Endothelial cell of umbilical vein (primary cell): ENCODE results near the gene ASPM. TPM values are rescaled to one million over a fixed set of nuclear protein-coding genes. Genes with fewer than 3 reads are reported as not detected.

Experiments used
- BruUV-seq: library from RNA; stranded (reverse); fragments of 400-500 nt; replicated peaks from 2 replicates; lab custom pipeline; 2021; lab: Mats Ljungman, UMichigan
- CTCF ChIA-PET: fragments of 300-600, 350-600 bp; sonication (Branson Sonifier 250); formaldehyde crosslinking; loops from one replicate; lab custom pipeline; 2021; ENCODE audit warnings: antibody characterized with exemption, inconsistent platforms; lab: Charles Lee
- POLR2A ChIA-PET: fragments of 300-600, 350-600 bp; sonication (Branson Sonifier 250); formaldehyde crosslinking; loops from one replicate; lab custom pipeline; 2021; ENCODE audit warnings: antibody characterized with exemption, inconsistent platforms; lab: Charles Lee
- DNase-seq: peaks from one replicate; pipeline ENCODE4 v3.0.0-alpha.2; 2011; ENCODE audit warnings: low read depth, low spot score
- FAIRE-seq: peaks from 2 replicates; lab custom pipeline; 2011; peaks lifted over from hg19 to GRCh38; lab: Jason Lieb, UNC
- H2AFZ ChIP-seq: 2 replicates; pipeline ENCODE4 v1.6.0; 2012; ENCODE audit warnings: low read depth, low read length, control low read depth, inconsistent platforms
- H3K27ac ChIP-seq: 2 replicates; pipeline ENCODE4 v1.5.1; 2011; ENCODE audit warnings: low read depth, mild to moderate bottlenecking, control low read depth, low read length, moderate library complexity; ENCODE audit not compliant: insufficient read depth
- H3K27me3 ChIP-seq, 2 experiments: 2 replicates each; pipeline versions ENCODE4 v1.6.0 to v1.6.1; 2011; ENCODE audit warnings: low read length in 2 of 2, mixed read lengths in 1 of 2; ENCODE audit not compliant: control insufficient read depth in 2 of 2, insufficient read depth in 2 of 2
- H3K36me3 ChIP-seq, 2 experiments: 2 replicates in 1 of 2; 3 replicates in 1 of 2; pipeline ENCODE4 v1.5.1; 2011; ENCODE audit warnings: low read length in 2 of 2, mild to moderate bottlenecking in 1 of 2, moderate library complexity in 1 of 2; ENCODE audit not compliant: control insufficient read depth in 2 of 2, insufficient read depth in 2 of 2; ENCODE audit errors: extremely low read depth in 1 of 2
- H3K4me1 ChIP-seq: 3 replicates; pipeline ENCODE4 v1.5.1; 2011; ENCODE audit warnings: mild to moderate bottlenecking, low read length; ENCODE audit not compliant: control insufficient read depth, insufficient read depth; ENCODE audit errors: extremely low read depth
- H3K4me2 ChIP-seq: 2 replicates; pipeline ENCODE4 v1.6.1; 2011; ENCODE audit warnings: low read length, control low read depth, mixed read lengths; ENCODE audit not compliant: insufficient read depth
- H3K4me3 ChIP-seq, 3 experiments: fragments of 200-600 bp in 1 of 3; sonication (generic), shearing (Covaris generic) in 1 of 3; replicated peaks in 1 of 3; 2 replicates each; pipeline ENCODE4 v1.5.1; 2011 to 2016; ENCODE audit warnings: control low read depth in 3 of 3, low read length in 3 of 3, mild to moderate bottlenecking in 2 of 3, inconsistent platforms in 1 of 3, low read depth in 1 of 3, moderate library complexity in 1 of 3; ENCODE audit not compliant: insufficient read depth in 1 of 3
- H3K79me2 ChIP-seq: 2 replicates; pipeline ENCODE4 v1.6.0; 2012; ENCODE audit warnings: low read length, inconsistent platforms; ENCODE audit not compliant: control insufficient read depth, insufficient read depth
- H3K9ac ChIP-seq: replicated peaks from 2 replicates; pipeline ENCODE3; 2011; ENCODE audit warnings: low read length, control low read depth; ENCODE audit not compliant: insufficient read depth; ENCODE audit errors: extremely low read depth
- H3K9me1 ChIP-seq: replicated peaks from 3 replicates; pipeline ENCODE4 v1.6.0; 2011; ENCODE audit warnings: mild to moderate bottlenecking, low read length; ENCODE audit not compliant: control insufficient read depth, insufficient read depth; ENCODE audit errors: extremely low read depth
- H3K9me3 ChIP-seq: replicated peaks from 2 replicates; pipeline ENCODE4 v1.5.1; 2012; ENCODE audit warnings: low read length, inconsistent platforms; ENCODE audit not compliant: control insufficient read depth, insufficient read depth
- H4K20me1 ChIP-seq: replicated peaks from 2 replicates; pipeline ENCODE3; 2011; ENCODE audit warnings: mild to moderate bottlenecking, low read length; ENCODE audit not compliant: control insufficient read depth, insufficient read depth; ENCODE audit errors: extremely low read depth
- EZH2 ChIP-seq: IDR thresholded peaks from 2 replicates; pipeline ENCODE4 v1.6.1; 2012; ENCODE audit warnings: borderline replicate concordance, low read depth, mild to moderate bottlenecking, moderate library complexity, low read length, inconsistent platforms; ENCODE audit not compliant: severe bottlenecking
- JUN ChIP-seq: IDR thresholded peaks from 2 replicates; pipeline ENCODE4 v1.6.1; 2011; ENCODE audit warnings: borderline replicate concordance, low read depth; ENCODE audit not compliant: insufficient read length, insufficient read depth
- MYC ChIP-seq: IDR thresholded peaks from one replicate; pipeline ENCODE4 v1.6.1; 2011; ENCODE audit warnings: mild to moderate bottlenecking, low read depth, low read length
- POLR2A ChIP-seq: IDR thresholded peaks from 2 replicates; pipeline ENCODE4 v1.6.1; 2012; ENCODE audit warnings: low read depth, mild to moderate bottlenecking, control low read depth, low read length
- POLR2AphosphoS5 ChIP-seq: IDR thresholded peaks from 2 replicates; pipeline ENCODE4 v1.6.1; 2012; ENCODE audit warnings: low read depth, mild to moderate bottlenecking, control low read depth, low read length, moderate library complexity; ENCODE audit not compliant: insufficient read depth
- dilution Hi-C: fragments of 300-500 bp; cut with MboI; formaldehyde crosslinking; loops from one replicate; pipeline ENCODE4 v1.15.0; 2019; ENCODE audit warnings: low sequenced_read_pairs; ENCODE audit not compliant: extremely low pct_ligation_motif_present
- intact Hi-C: fragments of 100-400 bp; cut with micrococcal nuclease; formaldehyde crosslinking; loops from one replicate; pipeline ENCODE4 v1.10.0; 2022
- polyA plus RNA-seq, 4 experiments: library from polyadenylated mRNA; depleted of rRNA in 3 of 4; stranded (reverse) in 3 of 4; unstranded in 1 of 4; fragments of >200 nt; gene quantifications; 2 replicates each; pipeline versions ENCODE4 v1.2.1 to v1.2.3, GENCODE V29; 2011 to 2012; ENCODE audit warnings: missing spikeins in 1 of 4
- total RNA-seq: library from RNA; stranded (reverse); gene quantifications from 2 replicates; pipeline ENCODE4 v1.2.3, GENCODE V29; 2021
- TF ChIP-seq, protein P1 (sequence below): IDR thresholded peaks from 2 replicates; pipeline ENCODE4 v1.6.1; 2011; ENCODE audit not compliant: insufficient read depth, insufficient read length
- TF ChIP-seq, protein P2 (sequence below), 2 donors: IDR thresholded peaks; 1 replicate in 1 of 2; 2 replicates in 1 of 2; pipeline ENCODE4 v1.5.1; 2011; ENCODE audit warnings: low read length in 2 of 2, mild to moderate bottlenecking in 2 of 2, moderate library complexity in 2 of 2, control low read depth in 1 of 2, inconsistent platforms in 1 of 2, low read depth in 1 of 2; ENCODE audit not compliant: insufficient read depth in 1 of 2; ENCODE audit errors: extremely low read depth in 1 of 2

ASPM gene
- total and polyA plus RNA-seq, 2 donors (not counting 3 experiments of a cell fraction or from before 2014, with no cell fraction given): 5.3 to 55.1 TPM

DNA sequence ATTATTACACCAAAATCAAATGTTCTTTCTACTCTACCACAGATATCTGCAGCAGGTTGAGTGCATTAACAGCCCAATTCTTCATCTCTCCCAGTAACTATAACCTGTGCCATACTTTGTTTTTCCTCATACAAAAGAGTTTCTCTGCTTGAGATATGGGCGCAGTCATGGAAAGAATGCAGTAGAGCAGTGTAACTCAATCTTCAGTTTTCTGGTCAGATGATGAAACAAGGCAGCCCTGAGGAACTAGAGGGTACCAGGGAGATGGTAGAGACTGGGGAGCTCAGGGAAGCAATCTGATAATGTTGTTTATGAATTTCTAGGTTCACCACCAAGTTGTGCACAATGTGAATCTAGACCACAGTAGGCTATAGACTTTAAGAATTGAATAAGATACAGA is 39.6 kb downstream of the ASPM start:
- H3K9me3 ChIP-seq: no peaks in the 10 kb centered on the region
- ChIA-PET POLR2A (no interaction called here), CTCF (no interaction called here)
- BruUV-seq: no TSS peak
- no peak overlapping the region for H3K9ac ChIP-seq
- peaks cover 24% of the 10 kb centered on the region for H3K79me2 ChIP-seq
- H2AFZ ChIP-seq: no peak overlapping the region
- dilution Hi-C loops (no loop called here), intact Hi-C loops (no loop called here)
- no peak overlapping the region for H3K4me2 ChIP-seq
- FAIRE-seq (no peak), DNase-seq (no peak)
- peaks cover 0 to 18% of the 10 kb centered on the region in 2 experiments for H3K36me3 ChIP-seq
- H3K4me3 ChIP-seq: no peak overlapping the region
- H3K27me3 ChIP-seq: no peaks in the 10 kb centered on the region
- H3K4me1 ChIP-seq: no peaks in the 10 kb centered on the region
- TF ChIP-seq POLR2A (no peak), JUN (no peak), POLR2AphosphoS5 (no peak), EZH2 (no peak), MYC (no peak)
- TF ChIP-seq, protein P1, sequence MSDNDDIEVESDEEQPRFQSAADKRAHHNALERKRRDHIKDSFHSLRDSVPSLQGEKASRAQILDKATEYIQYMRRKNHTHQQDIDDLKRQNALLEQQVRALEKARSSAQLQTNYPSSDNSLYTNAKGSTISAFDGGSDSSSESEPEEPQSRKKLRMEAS: no peak
- TF ChIP-seq, protein P2, sequence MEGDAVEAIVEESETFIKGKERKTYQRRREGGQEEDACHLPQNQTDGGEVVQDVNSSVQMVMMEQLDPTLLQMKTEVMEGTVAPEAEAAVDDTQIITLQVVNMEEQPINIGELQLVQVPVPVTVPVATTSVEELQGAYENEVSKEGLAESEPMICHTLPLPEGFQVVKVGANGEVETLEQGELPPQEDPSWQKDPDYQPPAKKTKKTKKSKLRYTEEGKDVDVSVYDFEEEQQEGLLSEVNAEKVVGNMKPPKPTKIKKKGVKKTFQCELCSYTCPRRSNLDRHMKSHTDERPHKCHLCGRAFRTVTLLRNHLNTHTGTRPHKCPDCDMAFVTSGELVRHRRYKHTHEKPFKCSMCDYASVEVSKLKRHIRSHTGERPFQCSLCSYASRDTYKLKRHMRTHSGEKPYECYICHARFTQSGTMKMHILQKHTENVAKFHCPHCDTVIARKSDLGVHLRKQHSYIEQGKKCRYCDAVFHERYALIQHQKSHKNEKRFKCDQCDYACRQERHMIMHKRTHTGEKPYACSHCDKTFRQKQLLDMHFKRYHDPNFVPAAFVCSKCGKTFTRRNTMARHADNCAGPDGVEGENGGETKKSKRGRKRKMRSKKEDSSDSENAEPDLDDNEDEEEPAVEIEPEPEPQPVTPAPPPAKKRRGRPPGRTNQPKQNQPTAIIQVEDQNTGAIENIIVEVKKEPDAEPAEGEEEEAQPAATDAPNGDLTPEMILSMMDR (IDR thresholded peaks at IDR 0.05; ENCODE audit: extremely low read depth in 1 of 2, insufficient read depth in 1 of 2, low read depth in 1 of 2, low read length in 2 of 2): no peak
- no peaks in the 10 kb centered on the region for H3K9me1 ChIP-seq
- H4K20me1 ChIP-seq: no peaks in the 10 kb centered on the region
- no peak overlapping the region for H3K27ac ChIP-seq
